Astrocyte of the spinal cord (primary cell): ENCODE results near the gene CACNB4.
"Not testable (repeated sequence)": the region's sequence is repeated elsewhere in the genome, so short reads cannot be mapped to it uniquely, and the experiment has no call there.

Experiments
- DNase-seq: peaks from one replicate; pipeline ENCODE4 v3.0.0; 2011; ENCODE audit warnings: low read depth, low spot score
- H3K4me3 ChIP-seq: 2 replicates; pipeline ENCODE4 v1.5.1; 2011; ENCODE audit warnings: low read depth, mild to moderate bottlenecking, low read length, moderate library complexity
- CTCF ChIP-seq: IDR thresholded peaks from 2 replicates; pipeline ENCODE4 v1.5.1; 2012; ENCODE audit warnings: low read depth, mild to moderate bottlenecking, low read length, inconsistent platforms
- in situ Hi-C: cut with HindIII; loops from 2 replicates; pipeline ENCODE4 v1.10.0; 2017; ENCODE audit warnings: low sequenced_read_pairs

The CACNB4 gene

GRCh38 chr2:151919786-151920185 lies 179.1 kb downstream of the CACNB4 start:
- no peak overlapping the region for H3K4me3 ChIP-seq
- DNase-seq: no peak
- in situ Hi-C loops: no loop called here

GRCh38 chr2:151918308-151918707 lies 180.5 kb downstream of the CACNB4 start:
- in situ Hi-C loops: no loop called here
- TF ChIP-seq CTCF: no peak
- DNase-seq: no peak
- H3K4me3 ChIP-seq: no peak overlapping the region

More at GRCh38 chr2:151919786-151920185, 179.1 kb downstream of the CACNB4 start:
- no peak for TF ChIP-seq CTCF

GRCh38 chr2:151916632-151917031 lies 182.2 kb downstream of the CACNB4 start:
- in situ Hi-C loops: no loop called here
- DNase-seq: no peak
- no peak overlapping the region for H3K4me3 ChIP-seq
- TF ChIP-seq CTCF: no peak

- DNase-seq, H3K4me3 ChIP-seq, in situ Hi-C loops: not testable (repeated sequence)
Measured at GRCh38 chr2:151915629-151916025, 183.2 kb downstream of the CACNB4 start.

- no peak for DNase-seq
- H3K4me3 ChIP-seq: no peak overlapping the region
- in situ Hi-C loops: no loop called here
- TF ChIP-seq CTCF: no peak
Measured at GRCh38 chr2:151914989-151915628, 183.7 kb downstream of the CACNB4 start.

- in situ Hi-C loops: no loop called here
- no peak for TF ChIP-seq CTCF
- H3K4me3 ChIP-seq: no peak overlapping the region
- DNase-seq: no peak
Measured at GRCh38 chr2:151908204-151908882, 190.5 kb downstream of the CACNB4 start.

GRCh38 chr2:151907286-151908203 lies 191.3 kb downstream of the CACNB4 start:
- DNase-seq: no peak
- in situ Hi-C loops: no loop called here
- no peak overlapping the region for H3K4me3 ChIP-seq
- no peak for TF ChIP-seq CTCF
